GM10266 (cell line): Measurements from ENCODE around the gene CNTFR.

Experiments
- DNase-seq: peaks from one replicate; pipeline ENCODE4 v3.0.0; 2012; ENCODE audit errors: extremely low spot score
- CTCF ChIP-seq: IDR thresholded peaks from 2 replicates; pipeline ENCODE4 v1.5.1; 2012; ENCODE audit warnings: mild to moderate bottlenecking, low read depth; ENCODE audit not compliant: control insufficient read depth, insufficient read depth; ENCODE audit errors: missing control alignments

CNTFR gene

GRCh38 chr9:34573599-34574325, 15.8 kb downstream of the CNTFR start:
- DNase-seq: no peak
- TF ChIP-seq CTCF: no peak

GRCh38 chr9:34572628-34573027, 16.9 kb downstream of the CNTFR start:
- no peak for DNase-seq
- TF ChIP-seq CTCF: no peak

GRCh38 chr9:34572092-34572491, 17.4 kb downstream of the CNTFR start:
- no peak for TF ChIP-seq CTCF

GRCh38 chr9:34571481-34571810, 18.1 kb downstream of the CNTFR start:
- TF ChIP-seq CTCF: no peak
- no peak for DNase-seq

More at GRCh38 chr9:34572092-34572491, 17.4 kb downstream of the CNTFR start:
- DNase-seq: no peak

GRCh38 chr9:34570809-34571480, 18.6 kb downstream of the CNTFR start:
- no peak for TF ChIP-seq CTCF
- no peak for DNase-seq

- no peak for TF ChIP-seq CTCF
- no peak for DNase-seq
Observed at GRCh38 chr9:34570376-34570775, 19.1 kb downstream of the CNTFR start.

GRCh38 chr9:34568774-34569173, 20.8 kb downstream of the CNTFR start:
- TF ChIP-seq CTCF: no peak
- DNase-seq: no peak
